22Rv1 (cell line): ENCODE results near the gene MGST2.

ENCODE experiments used
- H3K27ac ChIP-seq: fragments of 450-650 bp; 2 replicates; pipeline ENCODE4 v1.5.1; 2017
- CTCF ChIP-seq: fragments of 450-650 bp; IDR thresholded peaks from 2 replicates; pipeline ENCODE4 v1.5.1; 2017; ENCODE audit warnings: mild to moderate bottlenecking
- ZFX ChIP-seq: fragments of 450-650 bp; IDR thresholded peaks from 2 replicates; pipeline ENCODE4 v1.6.1; 2017; ENCODE audit warnings: antibody characterized with exemption, borderline replicate concordance

Gene MGST2

GRCh38 chr4:139645458-139645857 lies 20.2 kb upstream of the MGST2 start:
- no peak overlapping the region for H3K27ac ChIP-seq
- TF ChIP-seq ZFX (no peak), CTCF (no peak)

GRCh38 chr4:139647184-139647583 lies 18.4 kb upstream of the MGST2 start:
- no peak overlapping the region for H3K27ac ChIP-seq
- TF ChIP-seq CTCF: no peak
- no peak for TF ChIP-seq ZFX

- no peak for TF ChIP-seq ZFX
- TF ChIP-seq CTCF: no peak
- no peak overlapping the region for H3K27ac ChIP-seq
Measured at GRCh38 chr4:139647952-139648351, 17.7 kb upstream of the MGST2 start.

- TF ChIP-seq ZFX: no peak
- peak; percentile 87 for TF ChIP-seq CTCF
- no peak overlapping the region for H3K27ac ChIP-seq
Measured at GRCh38 chr4:139651282-139652194, 14.1 kb upstream of the MGST2 start.

- H3K27ac ChIP-seq: no peak overlapping the region
- TF ChIP-seq CTCF (no peak), ZFX (no peak)
Measured at GRCh38 chr4:139654516-139654915, 11.1 kb upstream of the MGST2 start.

GRCh38 chr4:139655116-139655515 lies 10.5 kb upstream of the MGST2 start:
- peak; percentile 52 for TF ChIP-seq CTCF
- no peak for TF ChIP-seq ZFX
- no peak overlapping the region for H3K27ac ChIP-seq

- TF ChIP-seq ZFX: no peak
- peak; percentile 94 for TF ChIP-seq CTCF
- H3K27ac ChIP-seq: no peak overlapping the region
Measured at GRCh38 chr4:139656614-139657486, 8.8 kb upstream of the MGST2 start.
